Pancreas (tissue), 10 donors: ENCODE data around the gene PPP1R16B. TPM values are rescaled to one million over a fixed set of nuclear protein-coding genes. Genes with fewer than 3 reads are reported as not detected.
"Not testable (repeated sequence)": the region's sequence is repeated elsewhere in the genome, so short reads cannot be mapped to it uniquely, and the experiment has no call there.

Source experiments
- ATAC-seq, 4 donors: fragments of 200-7000 bp; cut with Tn5 transposase; one replicate each; pipeline versions ENCODE4 v1.8.0 to v1.9.1; 2020; ENCODE audit warnings: mild to moderate bottlenecking in 4 of 4, moderate library complexity in 4 of 4
- DNase-seq, 6 donors: peaks; one replicate each; pipeline ENCODE4 v3.0.0-alpha.2; 2020
- FAIRE-seq: peaks from 2 replicates; lab custom pipeline; 2012; peaks lifted over from hg19 to GRCh38; lab: Jason Lieb, UNC
- H3K27ac ChIP-seq, 4 donors: fragments of 200-600 bp; sonication (generic); 1 replicate in 3 of 4; 2 replicates in 1 of 4; pipeline versions ENCODE4 v1.5.0 to v1.8.0; 2020
- H3K27me3 ChIP-seq, 4 donors: fragments of 200-600 bp; one replicate each; pipeline ENCODE4 v1.8.0; 2021
- H3K36me3 ChIP-seq, 3 donors: fragments of 200-600 bp; sonication (generic) in 1 of 3; one replicate each; pipeline versions ENCODE4 v1.5.0 to v1.8.0; 2020 to 2021
- H3K4me1 ChIP-seq, 3 donors: fragments of 200-600 bp; one replicate each; pipeline ENCODE4 v1.8.0; 2021
- H3K4me3 ChIP-seq, 4 donors: fragments of 200-600 bp; sonication (generic) in 2 of 4; one replicate each; pipeline versions ENCODE4 v1.5.0 to v1.8.0; 2020 to 2021
- H3K9me3 ChIP-seq, 4 donors: fragments of 200-600 bp; one replicate each; pipeline ENCODE4 v1.8.0; 2021
- CTCF ChIP-seq, 4 donors: fragments of 200-600 bp; sonication (generic) in 3 of 4; IDR thresholded peaks; one replicate each; pipeline versions ENCODE4 v1.5.0 to v1.8.0; 2021; ENCODE audit warnings: antibody characterized with exemption in 4 of 4
- WGBS, 2 donors: extraction: QIAGEN DNeasy Blood & Tissue Kit; methylation state at CpG; one replicate each; pipeline ENCODE4 v1.1.7; 2013; 5-methylcytosine and 5-hydroxymethylcytosine counted together
- intact Hi-C, 3 donors: fragments of 100-400 bp; cut with DNase I; formaldehyde crosslinking; loops; one replicate each; pipeline versions ENCODE4 v1.11.1 to v1.14.2; 2022
- polyA plus RNA-seq, 2 donors: library from polyadenylated mRNA; stranded (reverse); fragments of 200-250 nt; gene quantifications; one replicate each; pipeline ENCODE4 v1.2.3, GENCODE V29; 2013
- total RNA-seq, 6 donors: library from RNA; stranded (reverse); fragmentation: NEBNext Ultra II Directional in 4 of 6; extraction: Animal tissue kit (Norgen Biotek cat#: 25700) in 4 of 6; gene quantifications; one replicate each; pipeline versions ENCODE4 v1.2.1 to v1.2.4, GENCODE V29; 2021 to 2023
- donor health status: healthy with polysubstance abuse.
- donor health status: DM: no; HTN: no; CAD: no; lungs with moderate emphysema.
- donor health status: DM: no; HTN: no; CAD: no.
- donor health status: control.
- donor health status: control.
- donor health status: Bipolar disorder and iron deficiency.
- donor health status: DM: yes; HTN: yes; CAD: no.
- donor health status: DM: no; HTN: no; CAD: no.
- donor health status: DM: no; HTN: no; CAD: no.
- donor health status: DM: yes; HTN: yes; CAD: no.

PPP1R16B gene
- total and polyA plus RNA-seq, 8 donors: 1.0 to 2.7 (median 1.3) TPM

GRCh38 chr20:38790200-38791053, 15.1 kb upstream of the PPP1R16B start:
- H3K4me1 ChIP-seq: no peaks in the 10 kb centered on the region
- H3K4me3 ChIP-seq: no peak overlapping the region
- intact Hi-C loops: no loop called here
- DNase-seq (no peak), FAIRE-seq (no peak), ATAC-seq (peak in 2 of 4 donors; percentile 53 to 55)
- no peaks in the 10 kb centered on the region for H3K9me3 ChIP-seq
- H3K27me3 ChIP-seq: no peaks in the 10 kb centered on the region
- no peak overlapping the region for H3K27ac ChIP-seq
- H3K36me3 ChIP-seq: no peaks in the 10 kb centered on the region
- 36 to 43% methylated on average over 16 of the region's 16 CpGs for WGBS, 2 donors
- peak in 3 of 4 donors; percentile 29 to 41 (median 36) for TF ChIP-seq CTCF (IDR thresholded peaks at IDR 0.05)

- no peak overlapping the region for H3K4me3 ChIP-seq
- 68 to 85% methylated on average over 3 of the region's 3 CpGs for WGBS, 2 donors
- ATAC-seq: no peak
- DNase-seq: no peak
- intact Hi-C loops: no loop called here
- no peak for TF ChIP-seq CTCF (IDR thresholded peaks at IDR 0.05)
- H3K9me3 ChIP-seq: no peaks in the 10 kb centered on the region
- no peak for FAIRE-seq
- H3K36me3 ChIP-seq: no peaks in the 10 kb centered on the region
- H3K27ac ChIP-seq: no peak overlapping the region
- H3K27me3 ChIP-seq: no peaks in the 10 kb centered on the region
- H3K4me1 ChIP-seq: no peaks in the 10 kb centered on the region
These were observed 14.2 kb upstream of the PPP1R16B start for GRCh38 chr20:38791291-38791690.

GRCh38 chr20:38791940-38792339, 13.6 kb upstream of the PPP1R16B start:
- 74 to 77% methylated on average over 1 of the region's 1 CpG for WGBS, 2 donors

GRCh38 chr20:38794057-38794456, 11.4 kb upstream of the PPP1R16B start:
- 80 to 92% methylated on average over 5 of the region's 5 CpGs for WGBS, 2 donors
- FAIRE-seq, DNase-seq, H3K36me3 ChIP-seq, H3K4me1 ChIP-seq, intact Hi-C loops, H3K9me3 ChIP-seq, H3K27ac ChIP-seq, H3K27me3 ChIP-seq, ATAC-seq, H3K4me3 ChIP-seq: not testable (repeated sequence)

More at GRCh38 chr20:38791940-38792339, 13.6 kb upstream of the PPP1R16B start:
- Histone ChIP-seq H3K9me3 (no peaks in the 10 kb centered on the region), H3K4me1 (no peaks in the 10 kb centered on the region), H3K36me3 (no peaks in the 10 kb centered on the region), H3K27ac (no peak overlapping the region), H3K27me3 (no peaks in the 10 kb centered on the region), H3K4me3 (no peak overlapping the region)
- no peak for DNase-seq
- TF ChIP-seq CTCF (IDR thresholded peaks at IDR 0.05): no peak
- no peak for ATAC-seq
- FAIRE-seq: no peak
- intact Hi-C loops: no loop called here

GRCh38 chr20:38798266-38798665, 7.2 kb upstream of the PPP1R16B start:
- Histone ChIP-seq H3K4me3 (no peak overlapping the region), H3K27me3 (no peaks in the 10 kb centered on the region), H3K4me1 (no peaks in the 10 kb centered on the region), H3K36me3 (no peaks in the 10 kb centered on the region), H3K9me3 (no peaks in the 10 kb centered on the region), H3K27ac (no peak overlapping the region)
- FAIRE-seq (no peak), DNase-seq (no peak), ATAC-seq (no peak)
- intact Hi-C loops: no loop called here
- 77 to 83% methylated on average over 3 of the region's 3 CpGs for WGBS, 2 donors
- no peak for TF ChIP-seq CTCF (IDR thresholded peaks at IDR 0.05)
